Putamen (tissue), 1 donor: ENCODE results near the gene HOXB3.

Experiments
- DNase-seq: peaks from one replicate; pipeline ENCODE4 v3.0.0-alpha.2; 2016; ENCODE audit warnings: low spot score

Gene HOXB3

GRCh38 chr17:48569674-48570324 lies 20.2 kb downstream of the HOXB3 start:
- no peak for DNase-seq

- DNase-seq: no peak
Measured at GRCh38 chr17:48569240-48569582, 20.8 kb downstream of the HOXB3 start.

GRCh38 chr17:48568499-48569239 lies 21.4 kb downstream of the HOXB3 start:
- no peak for DNase-seq

GRCh38 chr17:48567646-48568354 lies 22.2 kb downstream of the HOXB3 start:
- no peak for DNase-seq

- DNase-seq: no peak
Measured at GRCh38 chr17:48567209-48567608, 22.8 kb downstream of the HOXB3 start.

- DNase-seq: no peak
Measured at GRCh38 chr17:48566717-48567116, 23.3 kb downstream of the HOXB3 start.

- DNase-seq: no peak
Measured at GRCh38 chr17:48565925-48566710, 23.9 kb downstream of the HOXB3 start.

GRCh38 chr17:48565022-48565554 lies 25.0 kb downstream of the HOXB3 start:
- no peak for DNase-seq

- no peak for DNase-seq
Measured at GRCh38 chr17:48564188-48565021, 25.6 kb downstream of the HOXB3 start.

- DNase-seq: no peak
Measured at GRCh38 chr17:48563867-48564187, 26.2 kb downstream of the HOXB3 start.

- DNase-seq: no peak
Measured at GRCh38 chr17:48563385-48563838, 26.6 kb downstream of the HOXB3 start.

GRCh38 chr17:48562934-48563333 lies 27.1 kb downstream of the HOXB3 start:
- DNase-seq: no peak

- DNase-seq: no peak
Measured at GRCh38 chr17:48561884-48562810, 27.9 kb downstream of the HOXB3 start.

- no peak for DNase-seq
Measured at GRCh38 chr17:48559840-48560817, 29.9 kb downstream of the HOXB3 start.

GRCh38 chr17:48559122-48559839 lies 30.8 kb downstream of the HOXB3 start:
- DNase-seq: no peak

GRCh38 chr17:48558831-48559121 lies 31.3 kb downstream of the HOXB3 start:
- no peak for DNase-seq

GRCh38 chr17:48558057-48558830 lies 31.8 kb downstream of the HOXB3 start:
- DNase-seq: no peak
